ENCODE measurements around the gene SEMA5A.

Gene SEMA5A

DNA sequence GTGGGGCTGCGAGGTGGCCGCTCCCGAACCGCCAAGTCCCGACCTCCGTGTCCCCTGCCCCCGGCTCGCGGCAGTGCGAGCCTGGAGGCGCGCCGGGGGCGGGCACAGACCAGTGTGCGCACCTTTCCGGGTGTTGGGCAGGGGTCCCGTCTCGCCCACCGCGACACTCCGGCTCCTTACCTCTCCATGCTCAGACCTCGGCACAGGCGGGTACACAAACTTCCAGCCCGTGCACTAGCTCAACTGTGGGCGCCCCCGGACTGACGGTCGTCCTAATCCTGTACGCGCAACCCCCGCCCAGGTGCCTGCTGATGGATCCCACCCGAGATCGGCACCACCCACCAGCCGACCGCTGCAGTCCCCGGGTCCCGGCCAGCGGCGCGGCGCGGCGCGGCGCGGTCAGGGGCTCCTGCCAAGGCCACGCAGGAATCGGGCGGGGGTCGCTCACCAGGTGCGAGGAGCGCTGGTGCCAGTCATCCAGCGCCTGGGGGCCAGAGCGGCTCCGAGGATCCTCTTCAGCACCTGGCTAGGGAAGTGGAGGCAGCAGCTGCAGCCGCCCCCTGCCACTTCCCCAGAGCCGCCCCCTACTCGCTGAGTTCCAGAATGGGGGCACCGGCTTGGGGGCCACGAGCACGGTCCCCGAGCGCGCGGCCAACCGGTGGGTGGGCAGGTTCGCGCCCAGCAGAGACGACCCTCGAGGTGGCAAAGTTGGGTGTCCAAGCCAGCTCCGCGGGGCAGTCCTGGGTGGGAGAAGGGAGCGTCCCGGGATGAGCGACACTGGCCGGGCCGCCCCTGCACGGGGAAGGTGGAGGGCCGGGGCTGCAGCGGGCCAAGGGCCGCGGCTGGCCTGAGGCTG is 511 bp downstream of the SEMA5A start:
- H3K9ac ChIP-seq (ENCODE audit: low read length) = peak overlapping the region; percentile 85
- H3K27ac ChIP-seq (ENCODE audit: low read length) = no peak overlapping the region
- peaks cover 8% of the 10 kb centered on the region for H3K4me1 ChIP-seq (ENCODE audit: control insufficient read depth, low read depth, low read length)
- H3K27me3 ChIP-seq (ENCODE audit: control insufficient read depth, insufficient read depth, low read length) = no peaks in the 10 kb centered on the region
- peaks cover 13% of the 10 kb centered on the region for H3K36me3 ChIP-seq (ENCODE audit: control insufficient read depth, low read depth, low read length)
- H3K9me3 ChIP-seq (ENCODE audit: control insufficient read depth, low read depth, low read length) = no peaks in the 10 kb centered on the region
- peak overlapping the region; percentile 92 for H3K4me3 ChIP-seq (ENCODE audit: low read length)

DNA sequence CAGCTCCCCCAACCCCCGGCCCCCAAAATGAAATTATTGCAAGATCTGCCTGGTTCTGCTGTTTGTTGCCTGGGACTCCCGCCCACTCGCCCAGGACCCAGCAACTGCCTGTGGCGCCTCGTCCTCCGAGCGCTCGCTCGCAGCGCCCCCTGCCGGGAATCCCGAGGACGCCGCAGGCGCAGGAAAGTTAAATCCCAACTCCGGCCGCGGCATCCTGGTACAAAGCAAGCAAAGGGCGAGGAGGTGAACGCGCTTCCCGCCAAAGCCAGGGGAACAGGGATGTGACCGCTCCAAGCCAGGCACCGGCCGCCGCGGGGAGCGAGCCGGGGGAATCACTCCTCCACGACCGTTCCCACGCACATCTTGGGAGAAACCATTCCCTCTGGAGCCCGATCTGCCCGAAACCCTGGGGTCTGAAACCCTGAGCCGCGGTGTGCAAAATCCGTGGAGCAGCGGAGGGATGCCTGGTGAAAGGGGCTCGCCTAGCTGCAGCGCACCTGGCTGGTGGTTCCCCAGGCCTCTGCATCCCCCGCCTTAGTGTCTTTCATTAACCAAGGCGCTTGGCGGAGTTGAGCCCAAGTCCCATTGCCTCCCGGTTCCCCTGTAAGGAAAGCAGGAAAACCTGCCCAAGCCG is 1.3 kb downstream of the SEMA5A start:
- peak overlapping the region; percentile 92 for H3K4me3 ChIP-seq (ENCODE audit: low read length)
- H3K27me3 ChIP-seq (ENCODE audit: control insufficient read depth, insufficient read depth, low read length) = no peaks in the 10 kb centered on the region
- no peaks in the 10 kb centered on the region for H3K9me3 ChIP-seq (ENCODE audit: control insufficient read depth, low read depth, low read length)
- H3K27ac ChIP-seq (ENCODE audit: low read length) = no peak overlapping the region
- H3K4me1 ChIP-seq (ENCODE audit: control insufficient read depth, low read depth, low read length) = peaks cover 8% of the 10 kb centered on the region
- H3K36me3 ChIP-seq (ENCODE audit: control insufficient read depth, low read depth, low read length) = peaks cover 6% of the 10 kb centered on the region
- peak overlapping the region; percentile 85 for H3K9ac ChIP-seq (ENCODE audit: low read length)

DNA sequence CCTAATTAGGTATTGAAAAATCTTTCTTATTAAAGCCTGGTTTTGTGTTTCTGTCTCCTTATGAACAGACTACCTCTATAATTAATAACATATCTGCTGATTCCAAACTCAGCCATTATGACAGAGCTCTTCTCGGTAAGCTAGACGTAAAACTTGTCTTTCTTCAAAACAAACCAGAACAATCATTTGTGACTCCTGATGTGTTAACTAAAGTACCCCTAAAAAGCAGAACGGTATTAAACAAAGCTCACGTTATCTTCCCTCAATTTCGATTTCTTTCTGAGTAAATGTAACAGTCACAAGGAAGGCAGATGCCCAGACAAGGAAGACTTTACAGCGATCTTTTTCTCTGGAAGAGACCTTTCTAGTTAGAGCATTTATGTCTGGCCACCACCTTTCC is 1.8 kb downstream of the SEMA5A start:
- H3K9ac ChIP-seq (ENCODE audit: low read length) = peak overlapping the region; percentile 85
- H3K4me3 ChIP-seq (ENCODE audit: low read length) = peak overlapping the region; percentile 92
- H3K27ac ChIP-seq (ENCODE audit: low read length) = no peak overlapping the region
- H3K4me1 ChIP-seq (ENCODE audit: control insufficient read depth, low read depth, low read length) = peaks cover 8% of the 10 kb centered on the region
- H3K9me3 ChIP-seq (ENCODE audit: control insufficient read depth, low read depth, low read length) = no peaks in the 10 kb centered on the region
- peaks cover under 1% of the 10 kb centered on the region for H3K36me3 ChIP-seq (ENCODE audit: control insufficient read depth, low read depth, low read length)
- H3K27me3 ChIP-seq (ENCODE audit: control insufficient read depth, insufficient read depth, low read length) = no peaks in the 10 kb centered on the region

DNA sequence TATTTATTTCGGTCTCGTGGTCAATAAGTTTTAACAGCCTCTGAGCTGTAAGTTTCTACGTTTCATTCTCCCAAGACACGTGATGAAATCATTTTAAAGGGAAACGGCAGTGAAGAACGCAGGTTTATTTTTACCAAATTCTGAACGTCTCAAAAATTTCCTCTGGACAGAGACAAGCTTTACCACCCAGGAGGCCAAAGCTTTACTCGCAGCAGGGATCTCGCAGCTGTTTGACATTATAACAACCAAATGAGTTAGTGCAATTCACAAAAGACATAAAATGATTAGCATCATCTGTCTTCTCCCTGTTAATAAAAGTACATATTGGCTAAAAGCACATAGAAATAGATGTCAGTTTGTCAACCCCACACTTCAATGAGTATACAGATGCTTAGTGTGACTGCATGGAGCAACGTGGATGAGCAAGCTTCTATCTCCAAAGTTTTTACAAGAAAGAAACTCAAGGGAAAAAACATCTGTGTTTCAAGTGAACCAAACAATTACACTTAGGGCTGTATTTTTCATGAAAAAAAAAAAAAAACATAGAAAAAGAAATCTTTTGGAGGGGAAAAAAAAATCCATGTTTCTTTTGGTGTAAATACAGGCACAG is 2.5 kb downstream of the SEMA5A start:
- no peak overlapping the region for H3K9ac ChIP-seq (ENCODE audit: low read length)
- no peak overlapping the region for H3K4me3 ChIP-seq (ENCODE audit: low read length)
- peaks cover 8% of the 10 kb centered on the region for H3K4me1 ChIP-seq (ENCODE audit: control insufficient read depth, low read depth, low read length)
- H3K36me3 ChIP-seq (ENCODE audit: control insufficient read depth, low read depth, low read length) = no peaks in the 10 kb centered on the region
- H3K9me3 ChIP-seq (ENCODE audit: control insufficient read depth, low read depth, low read length) = no peaks in the 10 kb centered on the region
- H3K27me3 ChIP-seq (ENCODE audit: control insufficient read depth, insufficient read depth, low read length) = no peaks in the 10 kb centered on the region
- H3K27ac ChIP-seq (ENCODE audit: low read length) = no peak overlapping the region

DNA sequence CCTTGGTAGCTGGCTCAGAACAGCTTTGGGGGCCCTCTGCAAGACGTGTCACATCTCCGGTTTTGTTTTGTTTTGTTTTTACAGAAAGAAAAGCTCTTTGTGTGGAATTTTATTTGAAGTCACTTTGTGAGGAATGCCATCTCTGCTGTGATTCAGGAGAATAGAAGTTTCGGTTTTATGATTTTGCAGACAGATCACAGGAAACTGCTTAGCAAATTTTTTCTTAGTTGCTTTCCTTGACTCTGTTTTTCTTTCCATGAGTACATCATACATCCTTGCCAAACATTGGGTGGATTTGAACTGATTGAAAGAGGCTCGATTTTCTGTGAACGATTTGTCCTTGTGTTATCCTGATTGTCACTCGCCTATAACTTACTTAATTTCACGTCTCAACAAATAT is 5.1 kb downstream of the SEMA5A start:
- no peak overlapping the region for H3K9ac ChIP-seq (ENCODE audit: low read length)
- H3K36me3 ChIP-seq (ENCODE audit: control insufficient read depth, low read depth, low read length) = no peaks in the 10 kb centered on the region
- no peaks in the 10 kb centered on the region for H3K27me3 ChIP-seq (ENCODE audit: control insufficient read depth, insufficient read depth, low read length)
- H3K9me3 ChIP-seq (ENCODE audit: control insufficient read depth, low read depth, low read length) = no peaks in the 10 kb centered on the region
- no peak overlapping the region for H3K4me3 ChIP-seq (ENCODE audit: low read length)
- H3K27ac ChIP-seq (ENCODE audit: low read length) = no peak overlapping the region
- H3K4me1 ChIP-seq (ENCODE audit: control insufficient read depth, low read depth, low read length) = peaks cover 5% of the 10 kb centered on the region

DNA sequence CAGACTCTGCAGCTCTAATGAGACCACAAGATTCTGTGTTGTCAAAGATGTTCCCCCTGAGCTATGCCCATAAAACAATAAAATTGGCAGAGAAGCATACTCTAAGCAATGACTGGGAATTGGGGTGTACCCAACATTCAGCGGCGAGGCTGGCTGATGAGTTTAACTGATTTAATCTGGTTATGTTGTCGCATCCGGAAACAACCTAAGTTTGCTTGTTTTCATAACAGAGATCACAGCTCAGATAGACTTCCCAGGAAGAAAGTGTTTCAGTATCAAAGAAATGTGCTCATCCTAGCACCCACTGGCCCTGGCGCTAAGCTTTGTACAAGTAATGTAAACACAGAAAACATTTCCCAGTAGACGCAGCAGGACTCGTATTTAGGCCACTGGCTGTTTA is 7.4 kb downstream of the SEMA5A start:
- Histone ChIP-seq H3K9ac (ENCODE audit: low read length) (no peak overlapping the region), H3K4me3 (ENCODE audit: low read length) (no peak overlapping the region), H3K9me3 (ENCODE audit: control insufficient read depth, low read depth, low read length) (no peaks in the 10 kb centered on the region), H3K27ac (ENCODE audit: low read length) (no peak overlapping the region), H3K36me3 (ENCODE audit: control insufficient read depth, low read depth, low read length) (no peaks in the 10 kb centered on the region), H3K27me3 (ENCODE audit: control insufficient read depth, insufficient read depth, low read length) (no peaks in the 10 kb centered on the region), H3K4me1 (ENCODE audit: control insufficient read depth, low read depth, low read length) (peaks cover 4% of the 10 kb centered on the region)

DNA sequence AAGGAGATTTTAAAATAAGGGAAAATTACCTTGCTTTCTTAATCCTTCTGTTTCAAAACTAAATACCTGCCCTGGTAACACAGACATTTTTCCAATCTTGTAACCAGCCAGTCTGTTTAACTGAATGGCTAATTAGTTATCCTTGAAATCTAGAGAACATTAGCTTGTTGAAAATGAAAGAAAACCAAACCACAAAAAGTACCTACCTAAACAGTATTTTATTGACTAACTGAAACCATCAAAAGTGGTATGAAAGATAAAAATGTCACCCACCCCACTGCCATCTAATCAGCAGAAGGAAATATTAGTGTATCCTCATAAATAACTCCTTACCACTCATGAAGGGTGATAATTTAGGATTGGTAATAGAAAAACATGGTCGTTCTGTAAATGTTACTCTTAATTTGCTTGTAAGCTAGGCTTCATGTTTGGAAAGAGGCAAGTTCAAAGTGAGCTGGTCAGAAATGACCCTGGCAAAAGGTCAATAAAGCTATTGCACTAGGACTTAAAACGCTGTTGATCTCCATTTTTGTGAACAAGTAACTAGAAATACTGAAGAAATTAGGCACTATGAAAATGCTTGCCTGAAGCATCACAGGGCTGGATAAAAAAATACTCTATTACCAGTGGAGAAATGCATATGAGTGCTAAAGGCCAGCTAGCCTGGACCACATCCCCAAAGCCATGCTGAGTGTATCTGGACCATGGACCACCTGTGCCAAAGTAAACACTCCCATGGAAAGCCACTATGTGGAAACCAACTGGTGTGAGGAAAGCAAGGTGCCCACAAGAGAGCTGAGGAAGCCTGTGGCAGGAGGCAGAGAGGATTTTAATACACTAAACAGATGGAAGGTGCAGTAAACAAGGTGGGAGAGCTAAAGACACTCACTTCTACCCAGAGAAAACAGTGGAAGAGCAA is 8.4 kb downstream of the SEMA5A start:
- Histone ChIP-seq H3K4me1 (ENCODE audit: control insufficient read depth, low read depth, low read length) (peaks cover 9% of the 10 kb centered on the region), H3K4me3 (ENCODE audit: low read length) (no peak overlapping the region), H3K9ac (ENCODE audit: low read length) (no peak overlapping the region), H3K27ac (ENCODE audit: low read length) (no peak overlapping the region), H3K36me3 (ENCODE audit: control insufficient read depth, low read depth, low read length) (no peaks in the 10 kb centered on the region), H3K9me3 (ENCODE audit: control insufficient read depth, low read depth, low read length) (no peaks in the 10 kb centered on the region), H3K27me3 (ENCODE audit: control insufficient read depth, insufficient read depth, low read length) (no peaks in the 10 kb centered on the region)

DNA sequence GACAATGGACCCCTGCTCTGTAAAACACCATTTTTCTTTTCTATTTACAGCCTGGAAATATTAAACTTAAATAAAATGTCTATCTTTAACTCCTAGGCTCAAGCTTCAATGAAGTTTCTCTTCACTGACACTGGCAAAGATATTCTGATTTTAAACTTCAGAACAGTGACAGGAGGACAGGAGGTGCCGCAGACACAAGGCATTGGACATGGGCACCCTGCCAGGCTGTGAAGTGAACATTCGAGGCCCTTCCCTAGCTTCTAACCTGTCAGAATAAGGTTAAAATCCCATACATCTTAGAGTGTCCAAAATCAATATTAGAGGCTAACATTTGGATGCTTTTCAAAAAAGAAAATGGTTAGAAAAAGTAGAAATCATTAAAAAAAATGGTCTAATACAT is 9.2 kb downstream of the SEMA5A start:
- no peak overlapping the region for H3K9ac ChIP-seq (ENCODE audit: low read length)
- no peaks in the 10 kb centered on the region for H3K9me3 ChIP-seq (ENCODE audit: control insufficient read depth, low read depth, low read length)
- no peak overlapping the region for H3K4me3 ChIP-seq (ENCODE audit: low read length)
- peaks cover 9% of the 10 kb centered on the region for H3K4me1 ChIP-seq (ENCODE audit: control insufficient read depth, low read depth, low read length)
- no peaks in the 10 kb centered on the region for H3K36me3 ChIP-seq (ENCODE audit: control insufficient read depth, low read depth, low read length)
- H3K27ac ChIP-seq (ENCODE audit: low read length) = no peak overlapping the region
- H3K27me3 ChIP-seq (ENCODE audit: control insufficient read depth, insufficient read depth, low read length) = no peaks in the 10 kb centered on the region

DNA sequence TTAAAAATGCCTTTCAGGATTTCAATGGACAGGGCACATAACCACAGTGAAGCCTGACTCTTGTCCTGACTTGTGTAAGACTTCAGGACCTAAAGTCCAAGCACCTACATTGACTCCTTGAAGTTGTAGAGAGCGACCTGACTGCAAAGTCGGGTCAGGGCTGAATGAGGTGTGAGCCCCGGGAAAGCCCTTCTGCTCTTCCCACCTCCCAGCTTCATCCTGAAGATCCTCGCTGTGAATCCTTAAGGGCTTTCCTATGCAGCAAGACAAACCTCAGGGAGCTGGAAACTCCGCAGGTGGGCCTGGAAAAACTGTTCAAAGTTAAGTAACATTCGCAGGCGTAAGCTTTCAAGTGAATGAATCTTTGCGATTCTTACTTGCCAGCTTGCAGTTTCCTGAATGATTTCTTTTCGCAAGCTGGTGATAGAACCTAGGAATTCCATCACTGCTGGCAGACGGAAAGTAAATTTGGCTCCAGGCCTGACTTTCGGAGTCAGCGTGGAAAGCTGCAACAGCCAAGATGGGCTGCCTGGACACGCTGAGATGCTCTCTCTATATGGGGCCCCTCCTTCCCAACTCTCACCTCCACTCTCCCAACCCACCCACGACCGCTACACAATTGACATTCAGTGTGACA is 10.9 kb downstream of the SEMA5A start:
- Histone ChIP-seq H3K36me3 (ENCODE audit: control insufficient read depth, low read depth, low read length) (no peaks in the 10 kb centered on the region), H3K27me3 (ENCODE audit: control insufficient read depth, insufficient read depth, low read length) (no peaks in the 10 kb centered on the region), H3K4me1 (ENCODE audit: control insufficient read depth, low read depth, low read length) (peaks cover 9% of the 10 kb centered on the region), H3K4me3 (ENCODE audit: low read length) (no peak overlapping the region), H3K27ac (ENCODE audit: low read length) (no peak overlapping the region), H3K9ac (ENCODE audit: low read length) (no peak overlapping the region), H3K9me3 (ENCODE audit: control insufficient read depth, low read depth, low read length) (no peaks in the 10 kb centered on the region)

DNA sequence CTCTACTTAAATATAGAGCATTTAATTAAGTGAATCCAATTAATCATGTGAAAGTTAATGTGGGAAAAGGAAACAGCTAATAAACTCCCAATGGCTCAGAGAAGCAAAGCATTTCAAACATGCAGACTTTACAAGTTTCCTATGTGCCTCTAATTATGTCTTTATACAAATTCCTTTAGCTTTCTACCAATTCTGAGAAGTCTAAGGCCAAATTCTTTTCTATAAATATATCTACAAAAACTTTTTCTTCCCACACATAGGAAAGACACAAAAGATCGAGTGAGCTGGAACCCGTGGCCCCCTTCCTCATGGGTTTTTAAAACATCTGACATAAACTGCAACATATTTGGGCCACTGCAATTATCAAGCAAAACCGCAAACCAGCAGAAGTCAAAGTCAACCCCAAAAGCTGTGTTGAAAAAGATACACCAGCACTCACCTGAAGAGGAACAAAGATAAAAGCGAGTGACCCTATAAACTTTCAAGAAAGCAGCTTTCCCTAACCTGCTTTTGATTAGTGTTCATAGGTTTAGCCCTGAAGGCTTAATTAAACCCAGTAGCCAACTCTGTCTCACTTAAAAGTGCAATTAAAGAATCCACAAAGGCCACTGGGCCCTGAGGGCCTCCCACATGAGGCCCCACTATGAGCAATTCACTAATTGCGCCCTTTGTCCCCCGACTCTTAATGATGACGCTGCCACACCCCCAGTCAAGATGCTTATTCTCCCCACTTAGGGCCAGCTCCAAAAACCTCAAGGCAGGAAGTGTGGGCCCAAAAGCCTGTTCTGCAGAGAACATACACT is 12.1 kb downstream of the SEMA5A start:
- no peak overlapping the region for H3K27ac ChIP-seq (ENCODE audit: low read length)

More for the DNA sequence above, 12.1 kb downstream of the SEMA5A start:
- Histone ChIP-seq H3K36me3 (ENCODE audit: control insufficient read depth, low read depth, low read length) (no peaks in the 10 kb centered on the region), H3K4me1 (ENCODE audit: control insufficient read depth, low read depth, low read length) (peaks cover 9% of the 10 kb centered on the region), H3K4me3 (ENCODE audit: low read length) (no peak overlapping the region), H3K27me3 (ENCODE audit: control insufficient read depth, insufficient read depth, low read length) (no peaks in the 10 kb centered on the region), H3K9me3 (ENCODE audit: control insufficient read depth, low read depth, low read length) (no peaks in the 10 kb centered on the region), H3K9ac (ENCODE audit: low read length) (no peak overlapping the region)

All from iPS-18a (cell line).